GM23248 (cell line): Measurements from ENCODE around the gene COPS3. TPM values are rescaled to one million over a fixed set of nuclear protein-coding genes. Genes with fewer than 3 reads are reported as not detected.

Source experiments
- DNase-seq: peaks from one replicate; pipeline ENCODE4 v3.0.0-alpha.2; 2015
- H2AFZ ChIP-seq: fragments of 200-600 bp; sonication (generic); 2 replicates; pipeline ENCODE4 v1.6.1; 2016; ENCODE audit warnings: antibody characterized with exemption
- H3F3A ChIP-seq: fragments of 200-600 bp; sonication (generic); 2 replicates; pipeline ENCODE4 v1.6.1; 2016; ENCODE audit warnings: mild to moderate bottlenecking, antibody characterized with exemption, mixed run types; ENCODE audit not compliant: insufficient read depth
- H3K27ac ChIP-seq: fragments of 200-600 bp; sonication (generic); 2 replicates; pipeline ENCODE4 v1.5.1; 2016; ENCODE audit warnings: mild to moderate bottlenecking
- H3K27me3 ChIP-seq: fragments of 200-600 bp; sonication (generic); replicated peaks from 2 replicates; pipeline ENCODE4 v1.6.1; 2016; ENCODE audit warnings: mild to moderate bottlenecking; ENCODE audit not compliant: insufficient read depth
- H3K36me3 ChIP-seq: fragments of 200-600 bp; sonication (generic); 2 replicates; pipeline ENCODE4 v1.6.1; 2016; ENCODE audit warnings: low read depth, mild to moderate bottlenecking
- H3K4me1 ChIP-seq: fragments of 200-600 bp; sonication (generic); 2 replicates; pipeline ENCODE4 v1.6.1; 2016; ENCODE audit warnings: mild to moderate bottlenecking; ENCODE audit not compliant: insufficient read depth
- H3K4me2 ChIP-seq: fragments of 200-600 bp; sonication (generic); one replicate; pipeline ENCODE4 v1.6.1; 2016; ENCODE audit warnings: mild to moderate bottlenecking; ENCODE audit not compliant: unreplicated experiment
- H3K4me3 ChIP-seq: fragments of 200-600 bp; sonication (generic); 2 replicates; pipeline ENCODE4 v1.5.1; 2016; ENCODE audit warnings: mild to moderate bottlenecking
- H3K79me2 ChIP-seq: fragments of 200-600 bp; sonication (generic); 2 replicates; pipeline ENCODE4 v1.6.1; 2016; ENCODE audit warnings: mild to moderate bottlenecking; ENCODE audit not compliant: insufficient read depth
- H3K9ac ChIP-seq: fragments of 200-600 bp; sonication (generic); 2 replicates; pipeline ENCODE4 v1.6.1; 2016; ENCODE audit warnings: mild to moderate bottlenecking
- H3K9me2 ChIP-seq: fragments of 200-600 bp; sonication (generic); 2 replicates; pipeline ENCODE4 v1.6.1; 2016; ENCODE audit warnings: mixed run types, mild to moderate bottlenecking, moderate library complexity; ENCODE audit not compliant: insufficient read depth
- H3K9me3 ChIP-seq: fragments of 200-600 bp; sonication (generic); one replicate; pipeline ENCODE4 v1.6.1; 2017; ENCODE audit warnings: low read depth
- H4K20me1 ChIP-seq: fragments of 200-600 bp; sonication (generic); 2 replicates; pipeline ENCODE4 v1.6.0; 2016; ENCODE audit not compliant: insufficient read depth
- EZH2 ChIP-seq: fragments of 200-600 bp; sonication (generic); IDR thresholded peaks from 2 replicates; pipeline ENCODE4 v1.6.1; 2018; ENCODE audit warnings: antibody characterized with exemption, mild to moderate bottlenecking; ENCODE audit not compliant: insufficient read depth, poor library complexity, severe bottlenecking
- EZH2phosphoT487 ChIP-seq: fragments of 200-600 bp; sonication (generic); IDR thresholded peaks from 2 replicates; pipeline ENCODE4 v1.6.1; 2018; ENCODE audit warnings: antibody characterized with exemption, moderate library complexity, mild to moderate bottlenecking, low read depth; ENCODE audit not compliant: insufficient read depth
- WGBS, 2 experiments: methylation state at CpG; one replicate each; pipeline ENCODE4 v1.1.6; 2015 to 2017; ENCODE audit warnings: low lambda C conversion rate in 2 of 2, low coverage in 1 of 2; ENCODE audit errors: missing lambda C conversion rate in 2 of 2; 5-methylcytosine and 5-hydroxymethylcytosine counted together
- in situ Hi-C: fragments of 300-500 bp; cut with MboI; formaldehyde crosslinking; loops from 2 replicates; pipeline ENCODE4 v1.15.0; 2020
- polyA plus RNA-seq: library from polyadenylated mRNA; unstranded; fragments of >200 nt; fragmentation: Nextera tagmentation; extraction: Ambion mirVana; gene quantifications from 2 replicates; pipeline ENCODE4 v1.2.1, GENCODE V29; 2016
- total RNA-seq: library from RNA; depleted of rRNA; stranded (reverse); fragments of >200 nt; shearing (Covaris generic); gene quantifications from 2 replicates; pipeline ENCODE4 v1.2.3, GENCODE V29; 2014

Gene COPS3
- total and polyA plus RNA-seq, 2 experiments from 2014 or later: 90.2 to 93.3 TPM

DNA sequence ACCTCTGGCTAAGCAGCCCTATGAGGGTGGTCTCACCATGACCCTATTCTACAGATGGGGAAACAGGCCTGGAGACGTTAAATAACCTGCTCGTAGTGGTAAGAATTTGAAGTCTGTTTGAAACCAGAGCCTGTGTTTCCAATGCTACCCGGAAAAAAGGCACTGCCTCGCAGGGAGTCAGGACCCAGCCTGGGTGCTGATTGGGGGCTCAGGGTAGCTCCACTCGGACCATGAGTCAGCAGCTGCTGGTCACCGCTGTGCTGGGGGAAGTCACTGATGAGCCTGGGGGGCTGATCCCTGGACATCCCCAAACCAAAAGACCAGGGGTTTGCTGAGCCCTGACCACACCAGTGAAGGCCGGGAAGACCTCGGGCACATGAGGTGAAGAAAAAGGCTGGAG, 65.5 kb downstream of the COPS3 start:
- no peaks in the 10 kb centered on the region for H3F3A ChIP-seq
- H3K4me2 ChIP-seq: no peak overlapping the region
- in situ Hi-C loops: no loop called here
- no peak overlapping the region for H3K27ac ChIP-seq
- no peak overlapping the region for H2AFZ ChIP-seq
- DNase-seq: no peak
- H3K79me2 ChIP-seq: no peaks in the 10 kb centered on the region
- no peaks in the 10 kb centered on the region for H3K4me1 ChIP-seq
- 74 to 78% methylated on average over 8 of the region's 8 CpGs for WGBS, 2 experiments
- no peak for TF ChIP-seq EZH2phosphoT487
- no peak for TF ChIP-seq EZH2
- no peaks in the 10 kb centered on the region for H4K20me1 ChIP-seq
- no peak overlapping the region for H3K4me3 ChIP-seq
- H3K27me3 ChIP-seq: no peaks in the 10 kb centered on the region
- no peak overlapping the region for H3K9ac ChIP-seq
- H3K36me3 ChIP-seq: peaks cover 18% of the 10 kb centered on the region
- H3K9me2 ChIP-seq: no peaks in the 10 kb centered on the region
- no peaks in the 10 kb centered on the region for H3K9me3 ChIP-seq

DNA sequence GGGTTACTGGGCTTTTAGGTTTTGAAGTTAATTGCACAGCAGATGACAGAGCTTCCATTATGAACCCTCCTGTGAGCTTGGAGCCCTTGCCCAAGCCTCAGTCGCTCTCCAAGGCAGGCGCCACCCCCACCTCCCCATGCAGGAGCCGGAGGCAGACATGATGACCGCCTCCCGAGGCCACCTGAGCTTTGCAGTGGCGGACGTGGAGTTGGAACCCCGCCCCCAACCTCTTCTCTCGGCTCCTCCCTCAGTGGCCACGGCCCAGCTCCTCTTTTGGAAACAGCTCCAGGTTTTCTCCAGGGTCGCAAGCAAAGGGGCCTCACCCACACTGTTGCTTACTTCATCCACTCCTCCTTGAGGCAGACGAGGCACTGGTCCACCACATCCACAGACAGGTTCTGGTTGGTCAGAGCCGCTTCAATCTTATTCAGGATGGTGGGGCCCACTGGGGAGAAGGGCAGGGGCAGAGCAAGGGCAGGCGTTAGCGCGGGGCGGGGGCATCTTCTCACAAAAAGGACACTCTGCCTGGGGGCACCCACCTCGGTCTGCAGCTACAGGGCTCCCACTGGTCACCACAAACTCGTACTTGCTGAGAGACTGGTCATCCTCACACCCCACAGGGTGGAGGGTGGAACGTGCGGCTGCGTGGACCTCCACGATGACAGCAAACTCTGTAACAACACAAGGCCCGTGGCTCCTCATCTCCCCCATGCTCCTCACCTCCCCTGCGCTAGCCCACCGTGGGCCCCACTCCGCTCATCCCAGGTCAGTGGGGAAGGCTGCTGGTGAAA, 66.2 kb downstream of the COPS3 start:
- Histone ChIP-seq H3F3A (no peaks in the 10 kb centered on the region), H4K20me1 (no peaks in the 10 kb centered on the region), H3K9me3 (no peaks in the 10 kb centered on the region), H3K36me3 (peaks cover 18% of the 10 kb centered on the region), H2AFZ (no peak overlapping the region), H3K9me2 (no peaks in the 10 kb centered on the region), H3K9ac (no peak overlapping the region), H3K4me3 (no peak overlapping the region), H3K79me2 (no peaks in the 10 kb centered on the region), H3K27me3 (no peaks in the 10 kb centered on the region), H3K4me1 (no peaks in the 10 kb centered on the region), H3K4me2 (no peak overlapping the region), H3K27ac (no peak overlapping the region)
- in situ Hi-C loops: no loop called here
- TF ChIP-seq EZH2phosphoT487: no peak
- TF ChIP-seq EZH2: no peak
- 88 to 91% methylated on average over 26 of the region's 27 CpGs for WGBS, 2 experiments
- no peak for DNase-seq

DNA sequence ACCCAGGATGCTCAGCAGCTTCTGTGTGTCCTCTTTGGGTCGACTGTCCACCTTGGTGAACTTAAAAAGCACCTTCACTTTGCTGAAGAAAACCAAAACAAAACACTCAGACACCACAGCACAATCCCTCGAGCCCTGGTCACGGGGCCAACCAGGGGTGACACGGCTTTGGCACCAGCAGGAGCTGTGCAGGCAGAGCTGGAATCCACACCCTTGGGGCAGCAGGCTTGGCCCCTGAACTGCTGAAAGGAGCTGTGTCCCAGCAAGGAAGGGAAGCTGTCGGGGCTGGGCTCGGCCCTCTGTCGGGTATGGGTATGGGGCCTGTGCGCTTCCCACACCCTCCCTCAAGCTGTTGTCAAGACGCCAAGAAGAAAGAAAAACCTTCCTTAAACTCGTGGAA, 67.3 kb downstream of the COPS3 start:
- H3F3A ChIP-seq: no peaks in the 10 kb centered on the region; the same call in 1 of the 2 replicates
- H3K4me2 ChIP-seq: no peak overlapping the region
- no peaks in the 10 kb centered on the region for H3K27me3 ChIP-seq
- H2AFZ ChIP-seq: no peak overlapping the region
- no peaks in the 10 kb centered on the region for H4K20me1 ChIP-seq
- peaks cover 17% of the 10 kb centered on the region for H3K36me3 ChIP-seq
- no peak overlapping the region for H3K4me3 ChIP-seq
- no peak overlapping the region for H3K9ac ChIP-seq
- no peaks in the 10 kb centered on the region for H3K79me2 ChIP-seq
- no peak for DNase-seq
- H3K4me1 ChIP-seq: no peaks in the 10 kb centered on the region
- H3K27ac ChIP-seq: no peak overlapping the region
- H3K9me3 ChIP-seq: no peaks in the 10 kb centered on the region
- TF ChIP-seq EZH2: no peak
- no peak for TF ChIP-seq EZH2phosphoT487
- H3K9me2 ChIP-seq: no peaks in the 10 kb centered on the region
- 63 to 68% methylated on average over 10 of the region's 10 CpGs for WGBS, 2 experiments
- in situ Hi-C loops: no loop called here

DNA sequence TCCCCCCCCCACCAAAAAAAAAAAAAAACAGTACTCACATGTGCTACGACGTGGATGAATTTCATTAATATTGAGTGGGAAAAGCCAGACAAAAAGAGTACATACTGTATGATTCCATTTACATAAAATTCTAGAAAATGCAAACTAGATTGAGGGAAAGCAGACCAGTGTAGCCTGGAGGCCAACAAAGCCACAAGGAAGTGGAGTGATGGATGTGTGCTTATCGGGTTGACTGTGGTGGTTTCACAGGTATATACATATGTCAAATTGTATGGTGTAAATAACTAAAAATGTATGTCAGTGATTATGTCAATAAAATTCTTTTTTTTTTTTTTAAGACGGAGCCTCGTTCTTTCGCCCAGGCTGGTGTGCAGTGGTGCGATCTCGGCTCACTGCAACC, 73.0 kb downstream of the COPS3 start:
- Histone ChIP-seq H3K9ac (no peak overlapping the region), H3K9me2 (no peaks in the 10 kb centered on the region), H3K27me3 (no peaks in the 10 kb centered on the region), H2AFZ (no peak overlapping the region), H3K79me2 (no peaks in the 10 kb centered on the region), H3K9me3 (no peaks in the 10 kb centered on the region), H3K4me1 (0 out of 2 replicates have a peak, but pooled peaks cover 12% of the 10 kb centered on the region), H3K36me3 (peaks cover 3% of the 10 kb centered on the region), H3K4me2 (no peak overlapping the region), H3F3A (peaks cover 15% of the 10 kb centered on the region), H3K4me3 (no peak overlapping the region), H3K27ac (no peak overlapping the region), H4K20me1 (no peaks in the 10 kb centered on the region)
- 76 to 81% methylated on average over 8 of the region's 8 CpGs for WGBS, 2 experiments
- TF ChIP-seq EZH2 (no peak), EZH2phosphoT487 (no peak)
- in situ Hi-C loops: no loop called here
- DNase-seq: no peak
